Gastroesophageal sphincter (tissue), 4 donors: Measurements from ENCODE around the gene PSME3IP1. TPM values are rescaled to one million over a fixed set of nuclear protein-coding genes. Genes with fewer than 3 reads are reported as not detected.

Source experiments
- ATAC-seq: fragments of 150-250 bp; one replicate; pipeline ENCODE4 v1.9.1; 2016; ENCODE audit warnings: mild to moderate bottlenecking, moderate library complexity
- H3K27ac ChIP-seq, 4 donors: fragments of 200-600 bp; sonication (generic) in 3 of 4; 1 replicate in 3 of 4; 2 replicates in 1 of 4; pipeline ENCODE4 v1.5.1; 2016 to 2019
- H3K27me3 ChIP-seq: fragments of 200-600 bp; sonication (generic); one replicate; pipeline ENCODE4 v1.5.1; 2019
- H3K36me3 ChIP-seq, 2 donors: fragments of 200-600 bp; sonication (generic); one replicate each; pipeline ENCODE4 v1.5.1; 2019; ENCODE audit warnings: control low read depth in 1 of 2
- H3K4me1 ChIP-seq, 3 donors: fragments of 200-600 bp; sonication (generic); 1 replicate in 2 of 3; 2 replicates in 1 of 3; pipeline ENCODE4 v1.5.1; 2016 to 2019; ENCODE audit warnings: control low read depth in 2 of 3
- H3K4me3 ChIP-seq, 2 donors: fragments of 200-600 bp; sonication (generic); one replicate each; pipeline ENCODE4 v1.5.1; 2019; ENCODE audit warnings: mild to moderate bottlenecking in 1 of 2, moderate library complexity in 1 of 2
- H3K9me3 ChIP-seq, 3 donors: fragments of 200-600 bp; sonication (generic); one replicate each; pipeline ENCODE4 v1.5.1; 2017 to 2019; ENCODE audit warnings: control low read depth in 2 of 3
- CTCF ChIP-seq, 4 experiments: fragments of 200-600 bp in 2 of 4; fragments of 450-650 bp in 2 of 4; sonication (generic) in 1 of 4; IDR thresholded peaks; one replicate each; pipeline ENCODE4 v1.5.1; 2017 to 2019; ENCODE audit warnings: antibody characterized with exemption in 4 of 4, mild to moderate bottlenecking in 2 of 4, moderate library complexity in 2 of 4
- EP300 ChIP-seq: sonication (generic); formaldehyde crosslinking; IDR thresholded peaks from one replicate; pipeline ENCODE4 v1.6.1; 2017; ENCODE audit warnings: antibody characterized with exemption, mild to moderate bottlenecking
- POLR2A ChIP-seq, 2 donors: fragments of 450-650 bp; IDR thresholded peaks; one replicate each; pipeline ENCODE4 v1.6.1; 2017; ENCODE audit warnings: antibody characterized with exemption in 2 of 2, mild to moderate bottlenecking in 2 of 2, moderate library complexity in 1 of 2
- POLR2AphosphoS5 ChIP-seq: sonication (generic); formaldehyde crosslinking; IDR thresholded peaks from one replicate; pipeline ENCODE4 v1.6.1; 2017; ENCODE audit warnings: antibody characterized with exemption
- WGBS, 2 donors: methylation state at CpG; one replicate each; pipeline ENCODE4 v1.1.5; 2018; ENCODE audit warnings: low coverage in 1 of 2; 5-methylcytosine and 5-hydroxymethylcytosine counted together
- total RNA-seq, 4 donors: library from RNA; depleted of rRNA; stranded (reverse); fragments of >200 nt; gene quantifications; one replicate each; pipeline ENCODE4 v1.1.0, GENCODE V29; 2016

PSME3IP1 gene
- total RNA-seq, 4 donors from 2014 or later = 54.9 to 80.7 (median 68.1) TPM

DNA sequence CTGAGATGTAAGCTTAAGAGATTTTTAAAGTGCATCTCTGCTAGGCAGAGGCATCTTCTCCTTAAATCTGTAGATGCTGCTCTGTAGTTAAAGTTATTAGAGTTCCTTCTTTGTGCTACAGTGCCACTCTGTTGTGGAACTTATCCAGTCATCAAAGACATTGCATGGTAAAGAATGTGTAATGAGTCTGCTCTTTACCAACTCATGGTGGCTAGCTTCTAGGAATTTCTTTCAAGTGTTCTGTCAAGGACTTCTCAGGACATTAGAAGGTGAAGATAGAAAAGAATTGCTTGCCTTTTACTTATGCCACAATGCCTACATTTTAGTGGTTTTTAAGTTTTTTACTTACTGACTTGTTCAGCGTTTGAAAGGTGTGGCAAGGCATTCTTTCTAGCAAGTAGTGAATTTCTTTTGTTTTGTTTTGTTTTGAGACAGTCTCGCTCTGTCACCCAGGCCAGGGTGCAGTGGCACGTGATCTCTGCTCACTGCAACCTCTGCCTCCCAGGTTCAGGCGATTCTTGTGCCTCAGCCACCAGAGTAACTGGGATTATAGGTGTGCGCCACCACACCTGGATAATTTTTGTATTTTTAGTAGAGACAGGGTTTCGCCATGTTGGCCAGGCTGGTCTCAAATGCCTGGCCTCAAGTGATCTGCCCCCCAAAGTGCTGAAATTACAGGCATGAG lies 39.0 kb upstream of the PSME3IP1 start:
- Histone ChIP-seq H3K27me3 (no peaks in the 10 kb centered on the region), H3K9me3 (no peaks in the 10 kb centered on the region), H3K36me3 (peaks cover 0 to 99% of the 10 kb centered on the region in 2 donors), H3K27ac (no peak overlapping the region), H3K4me3 (no peak overlapping the region), H3K4me1 (no peaks in the 10 kb centered on the region)
- 74 to 98% methylated on average over 5 of the region's 6 CpGs for WGBS, 2 donors
- TF ChIP-seq CTCF (IDR thresholded peaks at IDR 0.05) (no peak), EP300 (no peak), POLR2A (IDR thresholded peaks at IDR 0.05) (no peak), POLR2AphosphoS5 (no peak)
- ATAC-seq = no peak

DNA sequence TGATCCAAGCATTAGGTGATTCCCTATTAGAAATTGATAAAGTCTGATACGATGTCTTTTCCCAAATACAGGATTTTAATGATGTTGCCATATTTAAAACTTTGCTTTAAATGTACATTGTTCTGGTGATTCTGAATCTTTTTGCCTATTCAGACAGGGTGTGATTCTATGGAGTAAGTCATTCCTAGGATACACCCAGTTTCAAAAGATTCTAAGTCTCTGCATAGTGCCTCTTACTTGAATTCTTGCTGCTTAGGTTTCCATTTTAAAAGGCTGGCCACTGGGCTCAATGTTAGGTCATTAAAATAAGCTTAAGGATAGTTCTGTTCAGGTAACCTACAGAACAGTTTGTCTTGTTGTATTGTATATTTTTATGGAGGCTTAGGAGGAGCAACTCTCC lies 37.2 kb upstream of the PSME3IP1 start:
- no peak overlapping the region for H3K27ac ChIP-seq

GRCh38 chr16:57216968-57217367 lies 31.1 kb upstream of the PSME3IP1 start:
- H3K4me3 ChIP-seq = no peak overlapping the region
- no peak for TF ChIP-seq EP300
- TF ChIP-seq POLR2A (IDR thresholded peaks at IDR 0.05) = no peak
- TF ChIP-seq POLR2AphosphoS5 = no peak
- TF ChIP-seq CTCF (IDR thresholded peaks at IDR 0.05) = no peak
- H3K27me3 ChIP-seq = no peaks in the 10 kb centered on the region
- H3K27ac ChIP-seq = no peak overlapping the region
- H3K4me1 ChIP-seq = no peaks in the 10 kb centered on the region
- peaks cover 0 to 24% (median 0%) of the 10 kb centered on the region in 3 donors for H3K9me3 ChIP-seq
- no peak for ATAC-seq
- peaks cover 17 to 95% of the 10 kb centered on the region in 2 donors for H3K36me3 ChIP-seq
- 83 to 100% methylated on average over 1 to 2 of the region's 2 CpGs for WGBS, 2 donors

More for the DNA sequence above, 37.2 kb upstream of the PSME3IP1 start:
- H3K36me3 ChIP-seq = peaks cover 0 to 95% of the 10 kb centered on the region in 2 donors
- no peaks in the 10 kb centered on the region for H3K27me3 ChIP-seq
- H3K4me3 ChIP-seq = no peak overlapping the region
- TF ChIP-seq POLR2A (IDR thresholded peaks at IDR 0.05) (no peak), CTCF (IDR thresholded peaks at IDR 0.05) (no peak), EP300 (no peak)
- ATAC-seq = no peak
- H3K9me3 ChIP-seq = peaks cover 0 to 3% (median 0%) of the 10 kb centered on the region in 3 donors
- 80 to 94% methylated on average over 1 of the region's 1 CpG for WGBS, 2 donors
- no peaks in the 10 kb centered on the region for H3K4me1 ChIP-seq

DNA sequence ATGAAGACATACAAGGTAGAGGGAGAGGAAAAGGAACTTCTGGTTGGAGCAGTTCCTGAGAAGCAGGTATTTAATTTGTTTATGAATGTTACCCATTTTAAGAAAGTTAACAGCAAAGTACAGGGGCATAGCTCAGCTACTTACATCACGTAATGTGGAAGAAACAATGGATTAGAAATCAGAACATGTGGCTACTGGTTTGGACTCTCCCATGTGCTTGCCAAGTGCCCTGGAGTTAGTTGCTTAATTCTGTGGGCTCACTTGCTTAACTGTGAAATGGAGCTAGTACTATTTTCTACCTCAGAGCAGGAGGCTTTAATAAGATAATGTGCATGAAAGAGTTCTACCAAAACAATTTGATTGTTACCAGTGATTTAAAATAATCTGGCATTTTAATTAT lies 27.6 kb upstream of the PSME3IP1 start:
- H3K36me3 ChIP-seq = peaks cover 17 to 99% of the 10 kb centered on the region in 2 donors
- WGBS, 2 donors = 100% methylated on average over 1 of the region's 1 CpG
- no peak for ATAC-seq
- H3K9me3 ChIP-seq = peaks cover 0 to 24% (median 0%) of the 10 kb centered on the region in 3 donors
- no peak overlapping the region for H3K27ac ChIP-seq
- no peaks in the 10 kb centered on the region for H3K4me1 ChIP-seq
- TF ChIP-seq POLR2A (IDR thresholded peaks at IDR 0.05) (no peak), POLR2AphosphoS5 (no peak), EP300 (no peak), CTCF (IDR thresholded peaks at IDR 0.05) (no peak)
- no peak overlapping the region for H3K4me3 ChIP-seq
- no peaks in the 10 kb centered on the region for H3K27me3 ChIP-seq

GRCh38 chr16:57209780-57210179 lies 23.9 kb upstream of the PSME3IP1 start:
- TF ChIP-seq CTCF (IDR thresholded peaks at IDR 0.05) = no peak
- TF ChIP-seq EP300 = no peak
- TF ChIP-seq POLR2AphosphoS5 = no peak
- no peak for TF ChIP-seq POLR2A (IDR thresholded peaks at IDR 0.05)
- WGBS, 2 donors = 92 to 100% methylated on average over 2 to 3 of the region's 5 CpGs
- peaks cover 0 to 97% of the 10 kb centered on the region in 2 donors for H3K36me3 ChIP-seq
- H3K27me3 ChIP-seq = no peaks in the 10 kb centered on the region
- ATAC-seq = no peak
- no peaks in the 10 kb centered on the region for H3K9me3 ChIP-seq
- no peak overlapping the region for H3K27ac ChIP-seq
- H3K4me1 ChIP-seq = no peaks in the 10 kb centered on the region
- H3K4me3 ChIP-seq = no peak overlapping the region
